HG02759 (cell line): ENCODE data around the gene ITIH2.
A peak's percentile ranks its signal among the peaks of the same experiment; 100 is the strongest.
"Not testable (repeated sequence)": the region's sequence is repeated elsewhere in the genome, so short reads cannot be mapped to it uniquely, and the experiment has no call there.

Experiments
- ATAC-seq: cut with Tn5 transposase; IDR thresholded peaks from one replicate; pipeline ENCODE4 v1.9.1; 2021; ENCODE audit warnings: mild to moderate bottlenecking, moderate library complexity; ENCODE audit not compliant: unreplicated experiment

The ITIH2 gene

GRCh38 chr10:7703140-7703539, at the start of gene ITIH2:
TSS of gene ITIH2 (plus strand) at chr10:7703316. CDS start at chr10:7703435, 119 bp downstream.
- no peak for ATAC-seq

GRCh38 chr10:7657079-7657478, 46.0 kb upstream of the ITIH2 start:
- not testable (repeated sequence) for ATAC-seq

- ATAC-seq: no peak
These were observed 45.6 kb upstream of the ITIH2 start for GRCh38 chr10:7657552-7657951.

- no peak for ATAC-seq
These were observed 43.6 kb upstream of the ITIH2 start for GRCh38 chr10:7659560-7659959.

GRCh38 chr10:7662522-7662921, 40.6 kb upstream of the ITIH2 start:
- ATAC-seq: no peak

- ATAC-seq: no peak
These were observed 38.4 kb upstream of the ITIH2 start for GRCh38 chr10:7664707-7665106.

GRCh38 chr10:7665767-7666166, 37.3 kb upstream of the ITIH2 start:
- ATAC-seq: no peak

GRCh38 chr10:7666253-7667023, 36.7 kb upstream of the ITIH2 start, which contains the start of gene ITIH5:
TSS of gene ITIH5 (minus strand) at chr10:7666966. CDS start at chr10:7666892, 74 bp downstream.
- no peak for ATAC-seq

- no peak for ATAC-seq
These were observed 35.6 kb upstream of the ITIH2 start for GRCh38 chr10:7667262-7668141.

- ATAC-seq: no peak
These were observed 33.0 kb upstream of the ITIH2 start for GRCh38 chr10:7670157-7670556.

- no peak for ATAC-seq
These were observed 30.6 kb upstream of the ITIH2 start for GRCh38 chr10:7672341-7673134.

- ATAC-seq: no peak
These were observed 23.9 kb upstream of the ITIH2 start for GRCh38 chr10:7679256-7679655.

- not testable (repeated sequence) for ATAC-seq
These were observed 23.0 kb upstream of the ITIH2 start for GRCh38 chr10:7680078-7680477.

GRCh38 chr10:7686351-7687171, 16.6 kb upstream of the ITIH2 start:
- peak; percentile 6 for ATAC-seq

- ATAC-seq: peak; percentile 97
These were observed 15.7 kb upstream of the ITIH2 start for GRCh38 chr10:7687228-7687907.

- ATAC-seq: no peak
These were observed 13.5 kb upstream of the ITIH2 start for GRCh38 chr10:7689591-7689990.

- not testable (repeated sequence) for ATAC-seq
These were observed 12.1 kb upstream of the ITIH2 start for GRCh38 chr10:7690885-7691597.

- not testable (repeated sequence) for ATAC-seq
These were observed 10.7 kb upstream of the ITIH2 start for GRCh38 chr10:7692368-7692767.

- ATAC-seq: not testable (repeated sequence)
These were observed 9.9 kb upstream of the ITIH2 start for GRCh38 chr10:7693194-7693593.
